Lower leg skin (tissue), 3 donors: ENCODE data around the gene TMEM181.
"Not testable (repeated sequence)": the region's sequence is repeated elsewhere in the genome, so short reads cannot be mapped to it uniquely, and the experiment has no call there.

Experiments used
- CTCF ChIP-seq, 3 donors: fragments of 450-650 bp; IDR thresholded peaks; one replicate each; pipeline ENCODE4 v1.5.1; 2016; ENCODE audit warnings: antibody characterized with exemption in 3 of 3, mild to moderate bottlenecking in 3 of 3, moderate library complexity in 2 of 3
- POLR2A ChIP-seq, 2 donors: fragments of 450-650 bp; IDR thresholded peaks; one replicate each; pipeline ENCODE4 v1.6.1; 2016 to 2017; ENCODE audit warnings: antibody characterized with exemption in 2 of 2, mild to moderate bottlenecking in 1 of 2, moderate library complexity in 1 of 2

DNA sequence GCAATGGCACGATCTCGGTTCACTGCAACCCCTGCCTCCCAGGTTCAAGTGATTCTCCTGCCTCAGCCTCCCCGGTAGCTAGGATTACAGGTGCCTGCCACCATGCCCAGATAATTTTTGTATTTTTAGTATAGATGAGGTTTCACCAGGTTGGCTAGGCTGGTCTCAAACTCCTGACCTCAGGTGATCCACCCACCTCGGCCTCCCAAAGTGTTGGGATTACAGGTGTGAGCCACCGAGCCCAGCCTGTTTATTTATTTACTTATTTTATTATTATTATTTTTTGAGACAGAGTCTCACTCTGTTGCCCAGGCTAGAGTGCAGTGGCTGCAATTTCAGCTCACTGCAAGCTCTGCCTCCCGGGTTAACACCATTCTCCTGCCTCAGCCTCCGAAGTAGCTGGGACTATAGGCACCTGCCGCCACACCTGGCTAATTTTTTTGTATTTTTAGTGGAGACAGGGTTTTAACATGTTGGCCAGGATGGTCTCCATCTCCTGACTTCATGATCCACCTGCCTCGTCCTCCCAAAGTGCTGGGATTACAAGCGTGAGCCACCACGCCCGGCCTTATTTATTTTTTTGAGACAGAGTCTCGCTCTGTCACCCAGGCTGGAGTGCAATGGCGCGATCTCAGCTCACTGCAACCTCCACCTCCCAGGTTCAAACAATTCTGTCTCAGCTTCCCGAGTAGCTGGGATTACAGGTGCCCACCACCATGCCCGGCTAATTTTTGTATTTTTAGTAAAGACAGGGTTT lies 92.3 kb downstream of the TMEM181 start:
- TF ChIP-seq CTCF, POLR2A (IDR thresholded peaks at IDR 0.05): not testable (repeated sequence)
